ENCODE measurements around the gene CDK4.
A peak's percentile ranks its signal among the peaks of the same experiment; 100 is the strongest.

The CDK4 gene

GRCh38 chr12:57755454-57756372, 3.6 kb upstream of the CDK4 start:
- DNase-seq = no peak

GRCh38 chr12:57755194-57755453, 3.0 kb upstream of the CDK4 start:
- DNase-seq = no peak

GRCh38 chr12:57754411-57755193, 2.5 kb upstream of the CDK4 start, which contains the start of gene MARCHF9:
TSS of gene MARCHF9 (plus strand) at chr12:57755103. CDS start at chr12:57755529, 426 bp downstream.
- no peak for DNase-seq

GRCh38 chr12:57753756-57754337, 1.7 kb upstream of the CDK4 start:
- DNase-seq = no peak

GRCh38 chr12:57752668-57753000, 524 bp upstream of the CDK4 start:
- no peak for DNase-seq

- DNase-seq = no peak
These were observed 700 bp downstream of the CDK4 start for GRCh38 chr12:57751432-57751787.

- no peak for DNase-seq
These were observed 1.3 kb downstream of the CDK4 start for GRCh38 chr12:57750561-57751431.

GRCh38 chr12:57749061-57749460, 3.0 kb downstream of the CDK4 start:
- DNase-seq = no peak

- DNase-seq = no peak
These were observed 6.1 kb downstream of the CDK4 start for GRCh38 chr12:57746025-57746424.

GRCh38 chr12:57745485-57745881, 6.6 kb downstream of the CDK4 start:
- DNase-seq = no peak

GRCh38 chr12:57744777-57745484, 7.2 kb downstream of the CDK4 start, which contains the start of gene TSPAN31:
TSS of gene TSPAN31 (plus strand) at chr12:57745039. CDS start at chr12:57745155, 116 bp downstream.
- DNase-seq = peak; percentile 99

- no peak for DNase-seq
These were observed 7.8 kb downstream of the CDK4 start for GRCh38 chr12:57744194-57744776.

GRCh38 chr12:57743769-57744168, 8.3 kb downstream of the CDK4 start:
- DNase-seq = no peak

GRCh38 chr12:57741844-57742738, 10.0 kb downstream of the CDK4 start:
- DNase-seq = no peak

GRCh38 chr12:57741413-57741789, 10.7 kb downstream of the CDK4 start:
- DNase-seq = no peak

GRCh38 chr12:57740656-57741412, 11.3 kb downstream of the CDK4 start:
- no peak for DNase-seq

- no peak for DNase-seq
These were observed 12.1 kb downstream of the CDK4 start for GRCh38 chr12:57739914-57740538.

- DNase-seq = no peak
These were observed 12.7 kb downstream of the CDK4 start for GRCh38 chr12:57739387-57739786.

- DNase-seq = no peak
These were observed 13.4 kb downstream of the CDK4 start, which contains the start of gene AGAP2 for GRCh38 chr12:57738661-57739237. TSS of gene AGAP2 (minus strand) at chr12:57738742. CDS start at chr12:57738246, 496 bp downstream.

All from fibroblast of skin of right quadriceps (primary cell).